ENCODE results near the gene ACSS1. TPM values are rescaled to one million over a fixed set of nuclear protein-coding genes. Genes with fewer than 3 reads are reported as not detected.

The ACSS1 gene
- total and polyA plus RNA-seq, 2 donors from 2014 or later = 30.6 to 72.3 TPM

- Histone ChIP-seq H3K27me3 (ENCODE audit: control insufficient read depth, insufficient read depth, low read length) (no peaks in the 10 kb centered on the region), H3K4me1 (ENCODE audit: control insufficient read depth in 2 of 3, insufficient read depth in 2 of 3, low read depth in 1 of 3, low read length in 3 of 3) (peaks cover 0 to 28% (median 21%) of the 10 kb centered on the region in 3 donors), H3K4me3 (ENCODE audit: low read length in 3 of 3) (no peak overlapping the region), H3K36me3 (ENCODE audit: control insufficient read depth in 2 of 3, insufficient read depth in 3 of 3, low read length in 3 of 3) (peaks cover 0 to 22% (median 9%) of the 10 kb centered on the region in 3 donors), H3K9ac (ENCODE audit: low read length in 3 of 3) (no peak overlapping the region), H3K27ac (ENCODE audit: low read depth in 2 of 2, low read length in 2 of 2) (no peak overlapping the region), H3K9me3 (ENCODE audit: control insufficient read depth in 2 of 3, insufficient read depth in 1 of 3, low read length in 3 of 3) (no peaks in the 10 kb centered on the region)
- no peak for FAIRE-seq
- TF ChIP-seq CTCF (IDR thresholded peaks at IDR 0.05; ENCODE audit: borderline replicate concordance, extremely low read depth, insufficient read depth) = no peak
- intact Hi-C loops (cut with DNase I) = no loop called here
- peak in 1 of 5 donors; percentile 16 for DNase-seq
These were observed 27.8 kb downstream of the ACSS1 start for GRCh38 chr20:25030007-25030648.

- Histone ChIP-seq H3K4me3 (ENCODE audit: low read length in 3 of 3) (no peak overlapping the region), H3K9me3 (ENCODE audit: control insufficient read depth in 2 of 3, insufficient read depth in 1 of 3, low read length in 3 of 3) (no peaks in the 10 kb centered on the region), H3K27me3 (ENCODE audit: control insufficient read depth, insufficient read depth, low read length) (no peaks in the 10 kb centered on the region), H3K36me3 (ENCODE audit: control insufficient read depth in 2 of 3, insufficient read depth in 3 of 3, low read length in 3 of 3) (peaks cover 0 to 36% (median 9%) of the 10 kb centered on the region in 3 donors), H3K4me1 (ENCODE audit: control insufficient read depth in 2 of 3, insufficient read depth in 2 of 3, low read depth in 1 of 3, low read length in 3 of 3) (peaks cover 0 to 34% (median 20%) of the 10 kb centered on the region in 3 donors), H3K9ac (ENCODE audit: low read length in 3 of 3) (no peak overlapping the region), H3K27ac (ENCODE audit: low read depth in 2 of 2, low read length in 2 of 2) (no peak overlapping the region)
- DNase-seq (peak in 2 of 5 donors; percentile 14 to 23), FAIRE-seq (no peak)
- TF ChIP-seq CTCF (IDR thresholded peaks at IDR 0.05; ENCODE audit: borderline replicate concordance, extremely low read depth, insufficient read depth) = no peak
- intact Hi-C loops (cut with DNase I) = no loop called here
These were observed 31.8 kb downstream of the ACSS1 start for GRCh38 chr20:25025986-25026605.

DNA sequence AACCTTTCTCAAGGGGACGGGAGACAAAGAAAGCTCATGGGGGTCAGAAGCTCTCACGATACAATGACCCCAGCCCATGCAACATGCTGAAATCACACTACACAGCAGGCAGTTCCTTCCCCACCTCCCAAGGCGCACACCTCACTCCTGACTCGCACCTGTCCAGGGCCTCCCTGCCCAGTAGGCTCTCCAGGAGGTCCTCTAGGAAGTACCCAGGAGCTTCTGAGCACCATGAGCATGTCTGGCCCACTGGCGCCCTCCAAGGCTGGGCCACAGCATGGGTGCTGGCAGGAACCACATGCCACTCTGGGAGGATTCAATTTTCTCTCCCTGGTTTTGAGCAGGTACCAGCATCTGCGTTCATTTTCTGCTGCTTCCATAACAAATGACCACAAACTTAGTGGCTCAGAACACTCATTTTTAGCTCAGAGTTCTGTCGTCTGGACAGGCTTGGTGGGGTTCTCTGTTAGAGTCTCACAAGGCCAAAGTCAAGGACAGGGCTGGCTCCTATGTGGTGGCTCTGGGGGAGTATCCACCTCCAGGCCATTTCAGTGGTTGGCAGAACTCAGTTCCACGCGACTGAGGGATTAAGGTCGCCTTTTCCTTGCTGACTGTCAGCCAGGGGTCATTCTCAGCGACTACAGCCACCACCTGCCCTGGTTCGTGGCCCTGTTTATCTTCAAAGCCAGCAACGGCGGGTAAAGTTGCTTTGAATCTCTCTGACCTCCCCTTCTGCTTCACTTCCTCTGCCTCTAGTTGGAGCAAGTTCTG lies 32.7 kb downstream of the ACSS1 start:
- no peak overlapping the region for H3K27ac ChIP-seq (ENCODE audit: low read depth in 2 of 2, low read length in 2 of 2)
- no peaks in the 10 kb centered on the region for H3K27me3 ChIP-seq (ENCODE audit: control insufficient read depth, insufficient read depth, low read length)
- TF ChIP-seq CTCF (IDR thresholded peaks at IDR 0.05; ENCODE audit: borderline replicate concordance, extremely low read depth, insufficient read depth) = no peak
- no peak overlapping the region for H3K9ac ChIP-seq (ENCODE audit: low read length in 3 of 3)
- DNase-seq = peak in 2 of 5 donors; percentile 22 to 39
- peaks cover 0 to 36% (median 9%) of the 10 kb centered on the region in 3 donors for H3K36me3 ChIP-seq (ENCODE audit: control insufficient read depth in 2 of 3, insufficient read depth in 3 of 3, low read length in 3 of 3)
- no peak overlapping the region for H3K4me3 ChIP-seq (ENCODE audit: low read length in 3 of 3)
- FAIRE-seq = no peak
- intact Hi-C loops (cut with DNase I) = no loop called here
- H3K4me1 ChIP-seq (ENCODE audit: control insufficient read depth in 2 of 3, insufficient read depth in 2 of 3, low read depth in 1 of 3, low read length in 3 of 3) = peaks cover 0 to 34% (median 16%) of the 10 kb centered on the region in 3 donors
- H3K9me3 ChIP-seq (ENCODE audit: control insufficient read depth in 2 of 3, insufficient read depth in 1 of 3, low read length in 3 of 3) = no peaks in the 10 kb centered on the region

Data from kidney (tissue), 14 donors.